K562 (cell line): ENCODE measurements around the gene ZKSCAN3. TPM values are rescaled to one million over a fixed set of nuclear protein-coding genes. Genes with fewer than 3 reads are reported as not detected.

Experiments
- BRD9 ChIP-seq: fragments of 450-650 bp; IDR thresholded peaks from 2 replicates; pipeline ENCODE4 v1.6.1; 2018; ENCODE audit warnings: low read depth; ENCODE audit not compliant: partially characterized antibody
- CBX3 ChIP-seq, 2 experiments: IDR thresholded peaks; 1 replicate in 1 of 2; 2 replicates in 1 of 2; pipeline ENCODE4 v1.6.1; 2012; ENCODE audit warnings: inconsistent platforms in 2 of 2, low read length in 2 of 2, borderline replicate concordance in 1 of 2, control low read depth in 1 of 2
- CTBP1 ChIP-seq: fragments of 450-650 bp; IDR thresholded peaks from 2 replicates; pipeline ENCODE4 v1.6.1; 2016; ENCODE audit warnings: borderline replicate concordance
- DMBX1 ChIP-seq: fragments of 250-450 bp; sonication (Bioruptor Pico); IDR thresholded peaks from 2 replicates; pipeline ENCODE4 v1.8.0; 2022; ENCODE audit warnings: inconsistent platforms, mild to moderate bottlenecking, moderate library complexity, borderline replicate concordance
- GTF2E2 ChIP-seq: fragments of 200-800 bp; sonication (Bioruptor generic); IDR thresholded peaks from 2 replicates; pipeline ENCODE4 v1.6.1; 2016; ENCODE audit warnings: missing genetic modification characterization, missing compliant biosample characterization
- HOXB6 ChIP-seq: fragments of 250-450 bp; sonication (Bioruptor Pico); IDR thresholded peaks from 2 replicates; pipeline ENCODE4 v1.5.1; 2022; ENCODE audit warnings: mild to moderate bottlenecking, borderline replicate concordance
- IFI16 ChIP-seq: fragments of 250-450 bp; sonication (Bioruptor Pico); IDR thresholded peaks from 2 replicates; pipeline ENCODE4 v2.1.2; 2022; ENCODE audit warnings: mild to moderate bottlenecking, inconsistent platforms
- KDM5B ChIP-seq: fragments of 200-600 bp; sonication (generic); IDR thresholded peaks from 2 replicates; pipeline ENCODE4 v1.6.1; 2012; ENCODE audit warnings: low read depth, mild to moderate bottlenecking, moderate library complexity, low read length, control low read depth, inconsistent platforms; ENCODE audit not compliant: insufficient replicate concordance
- POLR2G ChIP-seq: fragments of 200-400 bp; formaldehyde crosslinking; IDR thresholded peaks from 2 replicates; pipeline ENCODE4 v1.6.1; 2017; ENCODE audit warnings: low read depth, mild to moderate bottlenecking, antibody characterized with exemption, low read length, moderate library complexity
- SIX5 ChIP-seq, 2 experiments: IDR thresholded peaks; 2 replicates each; pipeline ENCODE4 v1.6.1; 2011; ENCODE audit warnings: low read length in 2 of 2, borderline replicate concordance in 1 of 2, low read depth in 1 of 2, mild to moderate bottlenecking in 1 of 2, moderate library complexity in 1 of 2; ENCODE audit not compliant: insufficient read depth in 1 of 2
- SP1 ChIP-seq: sonication (generic); formaldehyde crosslinking; IDR thresholded peaks from 2 replicates; pipeline ENCODE4 v1.8.1; 2022; ENCODE audit warnings: mild to moderate bottlenecking, missing genetic modification reagents
- TCF7L2 ChIP-seq: fragments of 150-350 bp; IDR thresholded peaks from 2 replicates; pipeline ENCODE4 v1.6.1; 2016; ENCODE audit warnings: low read depth, mild to moderate bottlenecking, low read length, moderate library complexity
- ZNF121 ChIP-seq: sonication (generic); formaldehyde crosslinking; conservative IDR thresholded peaks from 2 replicates; pipeline ENCODE4 v1.8.0; 2022; ENCODE audit warnings: missing genetic modification reagents
- ZNF239 ChIP-seq: fragments of 250-450 bp; sonication (Bioruptor Pico); IDR thresholded peaks from 2 replicates; pipeline ENCODE4 v1.4.0; 2020; ENCODE audit warnings: mild to moderate bottlenecking
- polyA plus RNA-seq, 8 experiments: library from polyadenylated mRNA; depleted of rRNA in 4 of 8; stranded (reverse) in 5 of 8; unstranded in 3 of 8; fragments of >200 nt; fragmentation: Nextera tagmentation in 2 of 8; fragmentation: Illumina TruSeq in 1 of 8; extraction: Ambion mirVana in 2 of 8; extraction: Trizol in 1 of 8; gene quantifications; 2 replicates each; pipeline versions ENCODE4 v1.2.1 to v1.2.3, GENCODE V29; 2011 to 2014; ENCODE audit warnings: inconsistent platforms in 1 of 8, missing spikeins in 1 of 8
- total RNA-seq, 7 experiments: library from RNA; depleted of rRNA in 6 of 7; stranded (reverse); fragments of >200 nt in 6 of 7; fragmentation: Illumina TruSeq in 2 of 7; extraction: Trizol in 2 of 7; gene quantifications; 2 replicates each; pipeline versions ENCODE4 v1.2.1 to v1.2.3, GENCODE V29; 2011 to 2021; ENCODE audit warnings: low replicate concordance in 1 of 7
- TF ChIP-seq, protein P1 (sequence below): sonication (generic); formaldehyde crosslinking; IDR thresholded peaks from 2 replicates; pipeline ENCODE4 v1.8.0; 2022; ENCODE audit warnings: mild to moderate bottlenecking, missing genetic modification reagents
- TF ChIP-seq, protein P2 (sequence below): fragments of 450-650 bp; formaldehyde crosslinking; conservative IDR thresholded peaks from 2 replicates; pipeline ENCODE4 v1.4.0; 2022; ENCODE audit warnings: mild to moderate bottlenecking, missing genetic modification characterization
- TF ChIP-seq, protein P3 (sequence below): sonication (generic); formaldehyde crosslinking; IDR thresholded peaks from 2 replicates; pipeline ENCODE4 v1.8.1; 2023; ENCODE audit warnings: missing genetic modification reagents, mild to moderate bottlenecking, borderline replicate concordance

ZKSCAN3 gene
- total and polyA plus RNA-seq, 9 of the 15 experiments (the other 6 are each of a cell fraction or from before 2014, with no cell fraction given), result 3.0 to 12.4 (median 10.2) TPM

DNA sequence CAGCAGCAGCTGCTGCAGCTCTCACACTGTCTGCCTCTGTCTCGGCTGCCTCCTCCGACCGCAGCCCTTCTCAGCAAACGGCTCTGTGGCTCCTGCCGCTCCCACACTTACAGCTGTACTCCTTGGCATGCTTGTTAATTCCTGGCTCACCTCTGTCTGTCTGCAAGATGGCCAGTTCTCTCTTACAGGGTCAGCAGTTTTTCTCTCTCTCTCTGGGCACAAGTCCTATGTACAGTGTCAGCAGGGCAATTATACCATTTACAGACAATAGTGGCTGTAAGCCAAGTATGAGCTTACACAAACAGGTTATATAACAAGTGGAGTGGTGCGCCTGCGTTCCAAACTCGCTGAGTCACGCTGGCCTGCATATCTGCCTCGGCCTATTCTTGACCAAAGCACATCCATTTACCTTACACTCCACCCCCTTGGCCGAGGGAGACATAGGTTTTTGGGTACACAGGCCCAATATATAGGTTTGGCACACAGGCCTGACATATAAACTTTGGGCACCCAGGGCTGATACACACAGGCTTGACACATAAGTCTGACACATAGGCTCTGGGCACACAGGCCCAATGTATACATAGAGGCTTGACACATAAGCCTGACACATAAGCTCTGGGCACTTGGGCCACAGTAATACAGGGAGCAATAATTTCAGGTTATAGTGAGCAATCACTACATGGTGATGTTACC is 4.4 kb downstream of the ZKSCAN3 start (continued):
- TF ChIP-seq, protein P1, sequence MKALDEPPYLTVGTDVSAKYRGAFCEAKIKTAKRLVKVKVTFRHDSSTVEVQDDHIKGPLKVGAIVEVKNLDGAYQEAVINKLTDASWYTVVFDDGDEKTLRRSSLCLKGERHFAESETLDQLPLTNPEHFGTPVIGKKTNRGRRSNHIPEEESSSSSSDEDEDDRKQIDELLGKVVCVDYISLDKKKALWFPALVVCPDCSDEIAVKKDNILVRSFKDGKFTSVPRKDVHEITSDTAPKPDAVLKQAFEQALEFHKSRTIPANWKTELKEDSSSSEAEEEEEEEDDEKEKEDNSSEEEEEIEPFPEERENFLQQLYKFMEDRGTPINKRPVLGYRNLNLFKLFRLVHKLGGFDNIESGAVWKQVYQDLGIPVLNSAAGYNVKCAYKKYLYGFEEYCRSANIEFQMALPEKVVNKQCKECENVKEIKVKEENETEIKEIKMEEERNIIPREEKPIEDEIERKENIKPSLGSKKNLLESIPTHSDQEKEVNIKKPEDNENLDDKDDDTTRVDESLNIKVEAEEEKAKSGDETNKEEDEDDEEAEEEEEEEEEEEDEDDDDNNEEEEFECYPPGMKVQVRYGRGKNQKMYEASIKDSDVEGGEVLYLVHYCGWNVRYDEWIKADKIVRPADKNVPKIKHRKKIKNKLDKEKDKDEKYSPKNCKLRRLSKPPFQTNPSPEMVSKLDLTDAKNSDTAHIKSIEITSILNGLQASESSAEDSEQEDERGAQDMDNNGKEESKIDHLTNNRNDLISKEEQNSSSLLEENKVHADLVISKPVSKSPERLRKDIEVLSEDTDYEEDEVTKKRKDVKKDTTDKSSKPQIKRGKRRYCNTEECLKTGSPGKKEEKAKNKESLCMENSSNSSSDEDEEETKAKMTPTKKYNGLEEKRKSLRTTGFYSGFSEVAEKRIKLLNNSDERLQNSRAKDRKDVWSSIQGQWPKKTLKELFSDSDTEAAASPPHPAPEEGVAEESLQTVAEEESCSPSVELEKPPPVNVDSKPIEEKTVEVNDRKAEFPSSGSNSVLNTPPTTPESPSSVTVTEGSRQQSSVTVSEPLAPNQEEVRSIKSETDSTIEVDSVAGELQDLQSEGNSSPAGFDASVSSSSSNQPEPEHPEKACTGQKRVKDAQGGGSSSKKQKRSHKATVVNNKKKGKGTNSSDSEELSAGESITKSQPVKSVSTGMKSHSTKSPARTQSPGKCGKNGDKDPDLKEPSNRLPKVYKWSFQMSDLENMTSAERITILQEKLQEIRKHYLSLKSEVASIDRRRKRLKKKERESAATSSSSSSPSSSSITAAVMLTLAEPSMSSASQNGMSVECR, result peak; percentile 66; the same call in 1 of the 2 replicates
- peak; percentile 97 for TF ChIP-seq IFI16 (CRISPR knock-in tag)
- peak; percentile 92 for TF ChIP-seq HOXB6
- TF ChIP-seq CBX3 (IDR thresholded peaks at IDR 0.05; ENCODE audit: borderline replicate concordance in 1 of 2, low read length in 2 of 2), result no peak; a peak in 1 of 3 replicates
- TF ChIP-seq, protein P2, sequence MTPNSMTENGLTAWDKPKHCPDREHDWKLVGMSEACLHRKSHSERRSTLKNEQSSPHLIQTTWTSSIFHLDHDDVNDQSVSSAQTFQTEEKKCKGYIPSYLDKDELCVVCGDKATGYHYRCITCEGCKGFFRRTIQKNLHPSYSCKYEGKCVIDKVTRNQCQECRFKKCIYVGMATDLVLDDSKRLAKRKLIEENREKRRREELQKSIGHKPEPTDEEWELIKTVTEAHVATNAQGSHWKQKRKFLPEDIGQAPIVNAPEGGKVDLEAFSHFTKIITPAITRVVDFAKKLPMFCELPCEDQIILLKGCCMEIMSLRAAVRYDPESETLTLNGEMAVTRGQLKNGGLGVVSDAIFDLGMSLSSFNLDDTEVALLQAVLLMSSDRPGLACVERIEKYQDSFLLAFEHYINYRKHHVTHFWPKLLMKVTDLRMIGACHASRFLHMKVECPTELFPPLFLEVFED (CRISPR knock-in tag), result peak; percentile 98
- TF ChIP-seq, protein P3, sequence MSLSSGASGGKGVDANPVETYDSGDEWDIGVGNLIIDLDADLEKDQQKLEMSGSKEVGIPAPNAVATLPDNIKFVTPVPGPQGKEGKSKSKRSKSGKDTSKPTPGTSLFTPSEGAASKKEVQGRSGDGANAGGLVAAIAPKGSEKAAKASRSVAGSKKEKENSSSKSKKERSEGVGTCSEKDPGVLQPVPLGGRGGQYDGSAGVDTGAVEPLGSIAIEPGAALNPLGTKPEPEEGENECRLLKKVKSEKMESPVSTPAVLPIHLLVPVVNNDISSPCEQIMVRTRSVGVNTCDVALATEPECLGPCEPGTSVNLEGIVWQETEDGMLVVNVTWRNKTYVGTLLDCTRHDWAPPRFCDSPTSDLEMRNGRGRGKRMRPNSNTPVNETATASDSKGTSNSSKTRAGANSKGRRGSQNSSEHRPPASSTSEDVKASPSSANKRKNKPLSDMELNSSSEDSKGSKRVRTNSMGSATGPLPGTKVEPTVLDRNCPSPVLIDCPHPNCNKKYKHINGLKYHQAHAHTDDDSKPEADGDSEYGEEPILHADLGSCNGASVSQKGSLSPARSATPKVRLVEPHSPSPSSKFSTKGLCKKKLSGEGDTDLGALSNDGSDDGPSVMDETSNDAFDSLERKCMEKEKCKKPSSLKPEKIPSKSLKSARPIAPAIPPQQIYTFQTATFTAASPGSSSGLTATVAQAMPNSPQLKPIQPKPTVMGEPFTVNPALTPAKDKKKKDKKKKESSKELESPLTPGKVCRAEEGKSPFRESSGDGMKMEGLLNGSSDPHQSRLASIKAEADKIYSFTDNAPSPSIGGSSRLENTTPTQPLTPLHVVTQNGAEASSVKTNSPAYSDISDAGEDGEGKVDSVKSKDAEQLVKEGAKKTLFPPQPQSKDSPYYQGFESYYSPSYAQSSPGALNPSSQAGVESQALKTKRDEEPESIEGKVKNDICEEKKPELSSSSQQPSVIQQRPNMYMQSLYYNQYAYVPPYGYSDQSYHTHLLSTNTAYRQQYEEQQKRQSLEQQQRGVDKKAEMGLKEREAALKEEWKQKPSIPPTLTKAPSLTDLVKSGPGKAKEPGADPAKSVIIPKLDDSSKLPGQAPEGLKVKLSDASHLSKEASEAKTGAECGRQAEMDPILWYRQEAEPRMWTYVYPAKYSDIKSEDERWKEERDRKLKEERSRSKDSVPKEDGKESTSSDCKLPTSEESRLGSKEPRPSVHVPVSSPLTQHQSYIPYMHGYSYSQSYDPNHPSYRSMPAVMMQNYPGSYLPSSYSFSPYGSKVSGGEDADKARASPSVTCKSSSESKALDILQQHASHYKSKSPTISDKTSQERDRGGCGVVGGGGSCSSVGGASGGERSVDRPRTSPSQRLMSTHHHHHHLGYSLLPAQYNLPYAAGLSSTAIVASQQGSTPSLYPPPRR (CRISPR knock-in tag), result no peak
- TF ChIP-seq BRD9, result no peak
- TF ChIP-seq GTF2E2, result no peak; the same call in 1 of the 2 replicates
- peak; percentile 28; the same call in 1 of the 2 replicates for TF ChIP-seq CTBP1
- TF ChIP-seq DMBX1 (CRISPR knock-in tag), result peak; percentile 99
- no peak for TF ChIP-seq POLR2G
- TF ChIP-seq ZNF239 (CRISPR knock-in tag), result peak; percentile 94
- TF ChIP-seq TCF7L2, result no peak
- TF ChIP-seq ZNF121 (CRISPR knock-in tag), result no peak
- TF ChIP-seq SP1 (CRISPR knock-in tag), result no peak
- peak; percentile 30 for TF ChIP-seq KDM5B
- TF ChIP-seq SIX5 (IDR thresholded peaks at IDR 0.05; ENCODE audit: borderline replicate concordance in 1 of 2, insufficient read depth in 1 of 2, low read depth in 1 of 2, low read length in 2 of 2), result no peak
